Activated T-cell treated with anti-CD3 and anti-CD28 coated beads for 1 hour (primary cell): ENCODE results near the gene ZBTB48.

Experiments used
- DNase-seq: peaks from one replicate; pipeline ENCODE4 v3.0.0-alpha.2; 2020; ENCODE audit warnings: low read depth

The ZBTB48 gene

GRCh38 chr1:6574025-6574620, 5.7 kb upstream of the ZBTB48 start:
- no peak for DNase-seq

DNA sequence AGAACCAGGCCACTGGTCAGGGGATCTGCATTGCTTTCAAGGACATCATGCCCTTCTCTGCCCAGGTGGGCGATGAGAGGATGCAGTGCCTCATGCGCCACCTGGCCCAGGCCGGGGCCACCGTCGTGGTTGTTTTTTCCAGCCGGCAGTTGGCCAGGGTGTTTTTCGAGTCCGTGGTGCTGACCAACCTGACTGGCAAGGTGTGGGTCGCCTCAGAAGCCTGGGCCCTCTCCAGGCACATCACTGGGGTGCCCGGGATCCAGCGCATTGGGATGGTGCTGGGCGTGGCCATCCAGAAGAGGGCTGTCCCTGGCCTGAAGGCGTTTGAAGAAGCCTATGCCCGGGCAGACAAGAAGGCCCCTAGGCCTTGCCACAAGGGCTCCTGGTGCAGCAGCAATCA, 5.0 kb upstream of the ZBTB48 start:
- no peak for DNase-seq

GRCh38 chr1:6577831-6578525, 1.8 kb upstream of the ZBTB48 start:
- no peak for DNase-seq

DNA sequence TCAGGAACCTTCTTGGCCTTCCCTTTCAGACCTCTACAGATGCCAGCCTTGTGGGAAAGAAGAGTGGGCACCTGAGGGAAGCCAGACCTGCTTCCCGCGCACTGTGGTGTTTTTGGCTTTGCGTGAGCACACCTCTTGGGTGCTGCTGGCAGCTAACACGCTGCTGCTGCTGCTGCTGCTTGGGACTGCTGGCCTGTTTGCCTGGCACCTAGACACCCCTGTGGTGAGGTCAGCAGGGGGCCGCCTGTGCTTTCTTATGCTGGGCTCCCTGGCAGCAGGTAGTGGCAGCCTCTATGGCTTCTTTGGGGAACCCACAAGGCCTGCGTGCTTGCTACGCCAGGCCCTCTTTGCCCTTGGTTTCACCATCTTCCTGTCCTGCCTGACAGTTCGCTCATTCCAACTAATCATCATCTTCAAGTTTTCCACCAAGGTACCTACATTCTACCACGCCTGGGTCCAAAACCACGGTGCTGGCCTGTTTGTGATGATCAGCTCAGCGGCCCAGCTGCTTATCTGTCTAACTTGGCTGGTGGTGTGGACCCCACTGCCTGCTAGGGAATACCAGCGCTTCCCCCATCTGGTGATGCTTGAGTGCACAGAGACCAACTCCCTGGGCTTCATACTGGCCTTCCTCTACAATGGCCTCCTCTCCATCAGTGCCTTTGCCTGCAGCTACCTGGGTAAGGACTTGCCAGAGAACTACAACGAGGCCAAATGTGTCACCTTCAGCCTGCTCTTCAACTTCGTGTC, 995 bp upstream of the ZBTB48 start:
- DNase-seq, result no peak

DNA sequence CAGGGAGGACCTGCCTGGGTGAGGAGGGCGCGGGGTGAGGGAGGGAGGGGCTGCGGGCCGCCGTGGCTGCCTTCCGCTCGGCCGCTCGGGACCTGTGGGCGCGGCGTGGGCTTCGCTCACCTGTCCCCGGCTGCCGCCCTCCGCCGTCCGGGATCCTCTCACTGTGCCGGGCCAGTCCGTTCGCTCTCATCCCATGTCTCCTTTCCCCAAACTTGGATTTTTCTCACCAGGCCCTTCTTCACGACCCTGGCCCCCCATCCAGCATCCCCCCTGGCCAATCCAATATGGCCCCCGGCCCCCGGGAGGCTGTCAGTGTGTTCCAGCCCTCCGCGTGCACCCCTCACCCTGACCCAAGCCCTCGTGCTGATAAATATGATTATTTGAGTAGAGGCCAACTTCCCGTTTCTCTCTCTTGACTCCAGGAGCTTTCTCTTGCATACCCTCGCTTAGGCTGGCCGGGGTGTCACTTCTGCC, 362 bp downstream of the ZBTB48 start:
- DNase-seq, result no peak

GRCh38 chr1:6580593-6581409, 1.0 kb downstream of the ZBTB48 start:
- DNase-seq, result no peak

- no peak for DNase-seq
Measured at GRCh38 chr1:6581561-6582305, 1.9 kb downstream of the ZBTB48 start.

DNA sequence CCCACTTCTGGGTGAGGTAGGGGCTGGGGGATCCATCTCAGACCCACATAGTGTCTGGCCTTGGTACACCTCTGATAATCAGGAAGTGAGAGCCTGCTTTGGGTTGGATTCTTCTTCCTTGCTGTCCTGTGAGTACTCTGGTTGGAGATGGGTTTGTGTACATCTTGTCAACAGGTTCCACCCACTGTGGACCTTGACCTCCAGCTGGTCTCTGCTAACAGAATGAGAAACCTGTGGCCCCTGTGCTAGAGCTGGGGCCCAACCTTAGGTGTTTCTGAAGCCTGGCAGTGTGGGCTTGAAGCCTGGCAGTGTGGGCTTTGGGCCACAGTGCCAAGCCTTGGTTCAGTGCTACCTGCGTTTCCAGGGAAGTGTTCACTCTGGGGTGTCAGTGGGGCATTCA, 2.6 kb downstream of the ZBTB48 start:
- DNase-seq, result no peak

- DNase-seq, result no peak
Measured at GRCh38 chr1:6584126-6585080, 4.6 kb downstream of the ZBTB48 start.

DNA sequence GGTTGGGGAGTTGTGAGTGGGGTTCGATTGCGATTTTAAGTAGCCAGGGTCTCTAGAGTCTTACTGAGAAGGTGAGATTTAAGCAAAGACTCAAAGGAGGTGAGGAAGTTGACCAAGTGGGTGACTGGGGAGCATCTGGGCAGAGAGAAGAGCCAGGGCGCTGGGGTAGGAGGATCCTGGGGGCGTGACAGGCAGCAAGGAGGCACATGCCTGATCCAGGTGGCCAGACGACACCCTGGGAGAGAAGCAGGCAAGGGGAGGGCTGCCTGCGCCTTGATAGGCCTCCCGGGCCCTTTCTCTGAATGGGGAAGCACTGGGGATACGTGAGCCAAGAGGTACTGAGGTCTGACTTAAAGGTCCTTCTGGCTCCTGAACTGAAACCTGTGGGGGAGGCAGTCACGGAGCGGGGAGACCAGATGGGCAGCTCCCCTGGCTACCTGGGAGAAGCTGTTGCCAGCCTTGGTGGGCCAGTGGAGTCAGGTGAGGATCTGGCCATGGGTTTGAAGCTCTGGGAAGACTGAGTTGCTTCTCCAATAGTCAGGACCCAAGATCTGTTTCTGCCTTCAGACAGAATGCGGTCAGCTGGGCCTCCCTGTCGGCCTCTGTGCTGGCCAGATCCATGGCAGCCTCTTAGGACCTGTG, 5.4 kb downstream of the ZBTB48 start:
- no peak for DNase-seq

DNA sequence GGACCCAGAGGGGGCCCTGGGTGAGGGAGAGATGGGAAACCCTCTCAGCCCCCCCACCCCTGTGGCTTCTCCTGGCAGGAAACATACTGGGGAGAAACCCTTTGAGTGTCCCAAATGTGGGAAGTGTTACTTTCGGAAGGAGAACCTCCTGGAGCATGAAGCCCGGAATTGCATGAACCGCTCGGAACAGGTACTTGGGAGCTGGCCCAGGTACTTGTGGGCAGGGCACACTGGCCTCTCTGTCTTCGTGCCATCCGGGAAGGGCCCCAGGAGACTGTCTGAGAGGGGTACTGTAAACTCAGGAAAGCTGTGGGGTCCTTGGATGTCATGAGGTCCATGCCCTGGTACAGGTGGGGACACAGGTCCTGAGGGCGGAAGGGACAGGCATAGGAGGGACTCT, 6.0 kb downstream of the ZBTB48 start:
- DNase-seq, result no peak

DNA sequence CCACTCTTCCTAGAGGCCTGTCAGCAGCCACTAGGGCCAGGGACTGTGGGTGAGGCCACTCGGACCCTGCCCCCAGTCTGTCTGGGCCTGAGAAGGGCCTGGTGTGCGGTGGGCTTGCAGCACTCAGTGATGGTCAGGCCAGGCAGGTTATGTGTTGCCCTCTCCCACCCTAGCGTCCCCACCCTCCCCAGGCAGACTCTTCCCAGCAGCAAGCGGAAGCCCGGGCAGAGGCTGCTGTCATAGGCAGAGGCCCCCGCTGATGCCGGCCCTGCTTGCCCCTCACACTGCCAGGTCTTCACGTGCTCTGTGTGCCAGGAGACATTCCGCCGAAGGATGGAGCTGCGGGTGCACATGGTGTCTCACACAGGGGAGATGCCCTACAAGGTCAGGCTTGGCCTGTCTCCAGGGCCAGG, 6.6 kb downstream of the ZBTB48 start:
- no peak for DNase-seq

- no peak for DNase-seq
Measured at GRCh38 chr1:6587261-6588005, 7.6 kb downstream of the ZBTB48 start.

- DNase-seq, result no peak
Measured at GRCh38 chr1:6588128-6588892, 8.5 kb downstream of the ZBTB48 start.

DNA sequence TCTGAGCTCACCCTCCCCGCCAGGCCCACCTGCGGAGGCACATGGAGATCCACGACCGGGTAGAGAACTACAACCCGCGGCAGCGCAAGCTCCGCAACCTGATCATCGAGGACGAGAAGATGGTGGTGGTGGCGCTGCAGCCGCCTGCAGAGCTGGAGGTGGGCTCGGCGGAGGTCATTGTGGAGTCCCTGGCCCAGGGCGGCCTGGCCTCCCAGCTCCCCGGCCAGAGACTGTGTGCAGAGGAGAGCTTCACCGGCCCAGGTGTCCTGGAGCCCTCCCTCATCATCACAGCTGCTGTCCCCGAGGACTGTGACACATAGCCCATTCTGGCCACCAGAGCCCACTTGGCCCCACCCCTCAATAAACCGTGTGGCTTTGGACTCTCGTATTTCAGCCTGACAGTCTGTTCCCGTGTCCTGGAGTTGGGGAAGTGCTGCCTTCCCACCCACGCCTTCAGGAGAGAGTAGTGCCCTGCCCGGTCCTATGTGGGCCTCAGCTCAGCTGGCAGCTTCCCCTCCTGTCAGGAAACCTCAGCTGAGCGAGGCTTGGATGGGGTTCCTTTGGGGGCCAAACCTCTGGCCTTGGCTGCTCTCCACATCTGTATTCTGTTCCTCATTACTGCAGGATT, 9.2 kb downstream of the ZBTB48 start:
- DNase-seq, result no peak

DNA sequence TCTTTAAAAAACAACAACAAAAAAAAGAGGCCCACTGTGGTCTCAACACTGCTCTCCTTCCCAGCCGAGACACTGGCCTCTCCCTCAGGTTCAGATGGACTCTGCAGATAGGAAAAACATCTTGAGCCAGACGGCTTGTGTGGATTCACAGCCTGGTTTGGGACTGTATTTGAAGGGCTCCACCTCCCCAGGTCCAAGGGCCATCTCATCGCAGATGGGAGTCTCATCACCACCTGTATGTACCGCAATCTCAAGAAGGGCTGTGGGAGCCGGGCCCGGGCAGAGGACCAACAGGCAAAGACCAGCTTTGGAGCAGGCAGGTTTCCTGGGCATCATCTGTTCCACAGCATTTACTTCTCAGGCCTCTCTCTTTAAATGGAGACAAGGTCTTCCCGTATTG, 10.3 kb downstream of the ZBTB48 start:
- no peak for DNase-seq

DNA sequence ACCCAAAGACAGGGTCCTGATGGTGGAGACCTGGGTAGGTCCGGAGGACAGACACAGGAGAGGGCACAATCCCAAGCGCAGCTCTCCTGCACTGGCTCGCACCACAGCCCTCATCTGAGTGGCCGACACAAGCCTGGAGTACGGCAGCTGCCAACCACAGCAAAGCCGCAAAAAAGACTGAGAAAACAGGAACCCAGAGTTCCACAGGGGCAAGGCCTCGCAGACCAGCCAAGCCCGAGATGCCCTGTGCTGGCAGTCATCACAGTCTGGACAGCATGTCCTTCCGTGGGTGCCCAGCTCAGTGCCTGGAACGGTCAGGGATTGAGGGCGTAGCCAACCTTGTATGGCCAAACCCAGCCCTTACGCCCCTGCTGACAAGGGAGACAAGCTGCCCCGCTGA, 11.4 kb downstream of the ZBTB48 start:
- no peak for DNase-seq

DNA sequence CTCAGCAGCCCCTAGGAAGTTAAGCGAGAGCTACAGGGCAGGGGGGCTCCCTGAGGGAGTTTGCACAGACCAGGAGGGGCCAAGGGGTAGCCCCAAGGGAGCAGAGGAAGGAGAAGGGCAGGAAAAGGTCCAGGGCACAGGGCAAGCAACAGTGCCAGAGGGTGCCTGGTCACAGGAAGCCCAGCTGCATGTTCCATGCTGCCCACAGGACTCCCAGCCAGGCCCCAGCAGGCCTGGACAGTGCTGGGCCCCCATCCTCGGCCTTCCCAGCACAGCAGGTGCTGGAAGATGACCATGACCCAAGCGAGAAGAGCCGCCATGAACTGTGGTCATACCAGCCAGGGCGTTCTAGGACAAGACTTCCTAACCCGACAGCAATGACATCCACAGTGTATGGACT, 11.8 kb downstream of the ZBTB48 start:
- DNase-seq, result no peak
